HG03558 (cell line): Measurements from ENCODE around the gene INSR.
"Not testable (repeated sequence)": the region's sequence is repeated elsewhere in the genome, so short reads cannot be mapped to it uniquely, and the experiment has no call there.

Experiments used
- ATAC-seq: cut with Tn5 transposase; IDR thresholded peaks from one replicate; pipeline ENCODE4 v1.9.1; 2021; ENCODE audit warnings: moderate number of reproducible peaks; ENCODE audit not compliant: unreplicated experiment; ENCODE audit errors: extremely low read depth

The INSR gene

GRCh38 chr19:7106711-7107657 is 187.2 kb downstream of the INSR start:
- ATAC-seq, result no peak

- ATAC-seq, result no peak
Observed at GRCh38 chr19:7104747-7105447, 189.3 kb downstream of the INSR start.

GRCh38 chr19:7101498-7102253 is 192.5 kb downstream of the INSR start:
- ATAC-seq, result no peak

GRCh38 chr19:7099597-7099921 is 194.7 kb downstream of the INSR start:
- no peak for ATAC-seq

GRCh38 chr19:7098701-7099596 is 195.3 kb downstream of the INSR start:
- no peak for ATAC-seq

- ATAC-seq, result no peak
Observed at GRCh38 chr19:7098096-7098495, 196.1 kb downstream of the INSR start.

- no peak for ATAC-seq
Observed at GRCh38 chr19:7088999-7089398, 205.2 kb downstream of the INSR start.

- ATAC-seq, result no peak
Observed at GRCh38 chr19:7083076-7083956, 210.9 kb downstream of the INSR start.

- no peak for ATAC-seq
Observed at GRCh38 chr19:7078008-7078407, 216.2 kb downstream of the INSR start.

GRCh38 chr19:7076151-7076550 is 218.1 kb downstream of the INSR start:
- no peak for ATAC-seq

- ATAC-seq, result no peak
Observed at GRCh38 chr19:7074705-7075282, 219.4 kb downstream of the INSR start.

- no peak for ATAC-seq
Observed at GRCh38 chr19:7072541-7072940, 221.7 kb downstream of the INSR start.

- no peak for ATAC-seq
Observed at GRCh38 chr19:7069904-7070226, 224.3 kb downstream of the INSR start.

GRCh38 chr19:7069042-7069903 is 224.9 kb downstream of the INSR start, which contains the start of gene ZNF557:
ZNF557 (plus strand) TSS chr19:7069703; CDS start chr19:7075075, 5,372 bp downstream.
- ATAC-seq, result no peak

GRCh38 chr19:7068599-7068998 is 225.6 kb downstream of the INSR start:
- no peak for ATAC-seq

- ATAC-seq, result no peak
Observed at GRCh38 chr19:7067716-7068115, 226.5 kb downstream of the INSR start.

- ATAC-seq, result not testable (repeated sequence)
Observed at GRCh38 chr19:7067122-7067521, 227.1 kb downstream of the INSR start.
